HG02884 (cell line): ENCODE measurements around the gene CINP.
"Not testable (repeated sequence)": the region's sequence is repeated elsewhere in the genome, so short reads cannot be mapped to it uniquely, and the experiment has no call there.

ENCODE experiments used
- ATAC-seq: cut with Tn5 transposase; IDR thresholded peaks from one replicate; pipeline ENCODE4 v1.9.1; 2021; ENCODE audit warnings: mild to moderate bottlenecking, moderate library complexity; ENCODE audit not compliant: unreplicated experiment

Gene CINP

GRCh38 chr14:102321456-102322422 lies 41.0 kb downstream of the CINP start:
- no peak for ATAC-seq

GRCh38 chr14:102320671-102321455 lies 41.8 kb downstream of the CINP start:
- no peak for ATAC-seq

GRCh38 chr14:102320033-102320660 lies 42.5 kb downstream of the CINP start:
- peak; percentile 18 for ATAC-seq

GRCh38 chr14:102319351-102320032 lies 43.2 kb downstream of the CINP start, which contains the start of gene ZNF839:
Gene ZNF839, plus strand, starts transcription at chr14:102319746. Its CDS starts 20 bp downstream, at chr14:102319766.
- peak; percentile 50 for ATAC-seq

GRCh38 chr14:102318781-102319276 lies 43.9 kb downstream of the CINP start:
- no peak for ATAC-seq

- no peak for ATAC-seq
Measured at GRCh38 chr14:102317564-102318248, 45.0 kb downstream of the CINP start.

- ATAC-seq: peak; percentile 64
Measured at GRCh38 chr14:102316743-102317563, 45.7 kb downstream of the CINP start.

GRCh38 chr14:102316338-102316742 lies 46.4 kb downstream of the CINP start:
- no peak for ATAC-seq

GRCh38 chr14:102315121-102315520 lies 47.6 kb downstream of the CINP start:
- ATAC-seq: no peak

- ATAC-seq: peak; percentile 44
Measured at GRCh38 chr14:102314242-102315011, 48.3 kb downstream of the CINP start.

GRCh38 chr14:102304611-102305506 lies 57.8 kb downstream of the CINP start, which contains the start of gene MOK:
Gene MOK, minus strand, starts transcription at chr14:102305164. Its CDS starts 196 bp downstream, at chr14:102304968.
- peak; percentile 90 for ATAC-seq

- no peak for ATAC-seq
Measured at GRCh38 chr14:102303664-102304063, 59.0 kb downstream of the CINP start.

GRCh38 chr14:102298303-102299070 lies 64.2 kb downstream of the CINP start:
- ATAC-seq: not testable (repeated sequence)
